Stomach smooth muscle (tissue), 2 donors: ENCODE data around the gene TMC8.

Source experiments
- H3K27ac ChIP-seq: one replicate; pipeline ENCODE4 v1.7.0; 2013; ENCODE audit warnings: mild to moderate bottlenecking, low read length, inconsistent platforms
- H3K27me3 ChIP-seq, 2 donors: one replicate each; pipeline ENCODE4 v1.7.0; 2013; ENCODE audit warnings: low read length in 2 of 2; ENCODE audit not compliant: insufficient read depth in 2 of 2, control insufficient read depth in 1 of 2
- H3K36me3 ChIP-seq, 2 donors: one replicate each; pipeline ENCODE4 v1.7.0; 2013; ENCODE audit warnings: low read length in 2 of 2; ENCODE audit not compliant: control insufficient read depth in 2 of 2, insufficient read depth in 2 of 2
- H3K4me1 ChIP-seq: one replicate; pipeline ENCODE4 v1.7.0; 2013; ENCODE audit warnings: low read length; ENCODE audit not compliant: control insufficient read depth, insufficient read depth
- H3K4me3 ChIP-seq, 2 donors: one replicate each; pipeline ENCODE4 v1.7.0; 2013; ENCODE audit warnings: low read length in 2 of 2
- H3K9ac ChIP-seq, 2 donors: one replicate each; pipeline ENCODE4 v1.7.0; 2013; ENCODE audit warnings: low read length in 2 of 2, mild to moderate bottlenecking in 1 of 2
- H3K9me3 ChIP-seq, 2 donors: one replicate each; pipeline ENCODE4 v1.7.0; 2013; ENCODE audit warnings: low read length in 2 of 2; ENCODE audit not compliant: control insufficient read depth in 2 of 2
- donor health status: healthy.
- donor health status: Pancreatic carcinoma.

TMC8 gene

GRCh38 chr17:78101112-78101511 is 29.5 kb upstream of the TMC8 start:
- H3K9ac ChIP-seq, result no peak overlapping the region
- peaks cover 14% of the 10 kb centered on the region for H3K4me1 ChIP-seq
- H3K9me3 ChIP-seq, result no peaks in the 10 kb centered on the region
- H3K27me3 ChIP-seq, result no peaks in the 10 kb centered on the region
- peaks cover 44 to 64% of the 10 kb centered on the region in 2 donors for H3K36me3 ChIP-seq
- H3K4me3 ChIP-seq, result no peak overlapping the region
- H3K27ac ChIP-seq, result no peak overlapping the region

GRCh38 chr17:78101542-78101941 is 29.0 kb upstream of the TMC8 start:
- H3K4me1 ChIP-seq, result peaks cover 14% of the 10 kb centered on the region
- no peak overlapping the region for H3K4me3 ChIP-seq
- H3K27me3 ChIP-seq, result no peaks in the 10 kb centered on the region
- peaks cover 39 to 60% of the 10 kb centered on the region in 2 donors for H3K36me3 ChIP-seq
- H3K9me3 ChIP-seq, result no peaks in the 10 kb centered on the region
- H3K27ac ChIP-seq, result no peak overlapping the region
- H3K9ac ChIP-seq, result no peak overlapping the region

GRCh38 chr17:78103311-78103710 is 27.3 kb upstream of the TMC8 start:
- peak overlapping the region; percentile 11 for H3K27ac ChIP-seq

GRCh38 chr17:78104540-78104941 is 26.0 kb upstream of the TMC8 start:
- Histone ChIP-seq H3K9ac (no peak overlapping the region), H3K27me3 (no peaks in the 10 kb centered on the region), H3K36me3 (peaks cover 20 to 33% of the 10 kb centered on the region in 2 donors), H3K4me3 (no peak overlapping the region), H3K4me1 (peaks cover 14% of the 10 kb centered on the region), H3K9me3 (no peaks in the 10 kb centered on the region), H3K27ac (no peak overlapping the region)

More at GRCh38 chr17:78103311-78103710, 27.3 kb upstream of the TMC8 start:
- H3K27me3 ChIP-seq, result no peaks in the 10 kb centered on the region
- no peak overlapping the region for H3K9ac ChIP-seq
- peaks cover 26 to 44% of the 10 kb centered on the region in 2 donors for H3K36me3 ChIP-seq
- H3K9me3 ChIP-seq, result no peaks in the 10 kb centered on the region
- no peak overlapping the region for H3K4me3 ChIP-seq
- peaks cover 14% of the 10 kb centered on the region for H3K4me1 ChIP-seq

- no peak overlapping the region for H3K9ac ChIP-seq
- no peaks in the 10 kb centered on the region for H3K9me3 ChIP-seq
- no peak overlapping the region for H3K27ac ChIP-seq
- H3K4me1 ChIP-seq, result peaks cover 14% of the 10 kb centered on the region
- H3K36me3 ChIP-seq, result peaks cover 17 to 33% of the 10 kb centered on the region in 2 donors
- peak overlapping the region in 1 of 2 donors; percentile 40 for H3K4me3 ChIP-seq
- H3K27me3 ChIP-seq, result no peaks in the 10 kb centered on the region
These were observed 25.5 kb upstream of the TMC8 start for GRCh38 chr17:78105101-78105500.

GRCh38 chr17:78105551-78105950 is 25.0 kb upstream of the TMC8 start:
- no peak overlapping the region for H3K9ac ChIP-seq
- peaks cover 14% of the 10 kb centered on the region for H3K4me1 ChIP-seq
- H3K36me3 ChIP-seq, result peaks cover 16 to 29% of the 10 kb centered on the region in 2 donors
- H3K9me3 ChIP-seq, result no peaks in the 10 kb centered on the region
- H3K27ac ChIP-seq, result peak overlapping the region; percentile 24
- H3K4me3 ChIP-seq, result peak overlapping the region in 1 of 2 donors; percentile 40
- H3K27me3 ChIP-seq, result no peaks in the 10 kb centered on the region

GRCh38 chr17:78106211-78106610 is 24.4 kb upstream of the TMC8 start:
- Histone ChIP-seq H3K4me3 (no peak overlapping the region), H3K9ac (no peak overlapping the region), H3K36me3 (peaks cover 16 to 29% of the 10 kb centered on the region in 2 donors), H3K4me1 (peaks cover 14% of the 10 kb centered on the region), H3K27me3 (no peaks in the 10 kb centered on the region), H3K27ac (no peak overlapping the region), H3K9me3 (no peaks in the 10 kb centered on the region)

- H3K27me3 ChIP-seq, result no peaks in the 10 kb centered on the region
- no peak overlapping the region for H3K4me3 ChIP-seq
- no peak overlapping the region for H3K9ac ChIP-seq
- no peak overlapping the region for H3K27ac ChIP-seq
- peaks cover 15% of the 10 kb centered on the region for H3K4me1 ChIP-seq
- peaks cover 13 to 21% of the 10 kb centered on the region in 2 donors for H3K36me3 ChIP-seq
- H3K9me3 ChIP-seq, result no peaks in the 10 kb centered on the region
These were observed 23.1 kb upstream of the TMC8 start for GRCh38 chr17:78107457-78107856.

- Histone ChIP-seq H3K4me1 (peaks cover 20% of the 10 kb centered on the region), H3K27me3 (no peaks in the 10 kb centered on the region), H3K36me3 (peaks cover 11 to 15% of the 10 kb centered on the region in 2 donors)
These were observed 22.4 kb upstream of the TMC8 start for GRCh38 chr17:78107976-78108725.

GRCh38 chr17:78108726-78109488 is 21.7 kb upstream of the TMC8 start:
- H3K36me3 ChIP-seq, result peaks cover 3 to 9% of the 10 kb centered on the region in 2 donors
- no peak overlapping the region for H3K9ac ChIP-seq
- H3K27ac ChIP-seq, result no peak overlapping the region
- H3K4me3 ChIP-seq, result no peak overlapping the region
- peaks cover 2 to 3% of the 10 kb centered on the region in 2 donors for H3K27me3 ChIP-seq
- no peaks in the 10 kb centered on the region for H3K9me3 ChIP-seq
- H3K4me1 ChIP-seq, result peaks cover 20% of the 10 kb centered on the region

More at GRCh38 chr17:78107976-78108725, 22.4 kb upstream of the TMC8 start:
- Histone ChIP-seq H3K27ac (no peak overlapping the region), H3K9me3 (no peaks in the 10 kb centered on the region), H3K4me3 (no peak overlapping the region), H3K9ac (no peak overlapping the region)

GRCh38 chr17:78109489-78109761 is 21.1 kb upstream of the TMC8 start:
- Histone ChIP-seq H3K27ac (no peak overlapping the region), H3K4me3 (no peak overlapping the region), H3K27me3 (peaks cover 2 to 3% of the 10 kb centered on the region in 2 donors), H3K9me3 (no peaks in the 10 kb centered on the region), H3K4me1 (peaks cover 20% of the 10 kb centered on the region), H3K36me3 (peaks cover 0 to 4% of the 10 kb centered on the region in 2 donors), H3K9ac (no peak overlapping the region)
